ENCODE results near the gene OTUD5.

OTUD5 gene

GRCh38 chrX:48918301-48918642 lies 39.1 kb downstream of the OTUD5 start:
- Histone ChIP-seq H3K9me3 (ENCODE audit: severe bottlenecking) (peaks cover 10% of the 10 kb centered on the region), H3K27ac (peak overlapping the region; percentile 69), H3K4me3 (ENCODE audit: low read depth, low read length) (peak overlapping the region; percentile 60), H3K27me3 (ENCODE audit: insufficient read depth, low read depth, severe bottlenecking) (no peaks in the 10 kb centered on the region), H3K36me3 (no peaks in the 10 kb centered on the region; the same call in 1 of the 2 replicates)
- no peak for TF ChIP-seq CTCF (IDR thresholded peaks at IDR 0.05; ENCODE audit: low read depth, low read length)
- DNase-seq, result no peak

DNA sequence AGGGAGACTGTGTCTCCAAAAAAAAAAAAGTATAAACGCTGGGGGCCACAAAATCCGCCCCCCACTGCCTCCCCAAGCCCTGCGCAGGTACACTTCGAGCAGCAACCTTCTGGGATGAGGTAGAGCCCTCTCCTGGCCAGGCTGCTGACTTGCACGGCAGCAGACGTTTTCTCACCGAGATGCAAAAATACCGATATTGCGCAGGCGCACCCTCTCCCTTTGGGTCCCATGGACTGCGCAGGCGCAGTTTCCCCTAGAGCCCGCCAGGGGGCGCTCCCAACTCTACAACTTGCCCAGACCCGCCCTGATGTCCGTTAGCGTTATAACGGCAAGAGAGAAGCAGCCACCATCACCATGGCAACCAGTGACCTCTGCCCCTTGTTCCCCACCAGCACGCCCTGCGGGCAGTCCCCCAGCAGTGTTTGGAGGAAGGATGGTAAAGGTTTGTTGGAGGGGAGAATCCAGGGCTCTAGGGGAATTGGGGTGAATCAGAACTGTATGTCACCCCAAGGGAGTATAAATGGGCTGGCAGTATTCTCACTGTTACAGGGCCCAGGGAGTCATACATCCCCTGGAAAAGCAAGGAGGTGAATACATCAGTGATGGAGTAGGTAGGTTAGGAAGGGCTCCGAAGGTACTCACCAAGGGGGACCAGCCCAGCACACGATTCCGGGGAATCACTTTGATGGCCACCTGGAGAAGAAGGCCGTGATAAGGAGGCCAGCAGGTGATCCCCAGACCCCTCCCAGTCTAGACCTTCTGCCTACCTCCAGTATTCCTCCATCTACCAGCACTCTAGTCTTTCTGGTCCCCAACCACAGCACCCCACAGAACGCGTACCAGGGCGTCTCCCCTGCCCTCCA lies 40.0 kb downstream of the OTUD5 start:
- H3K9me3 ChIP-seq (ENCODE audit: severe bottlenecking), result peaks cover 10% of the 10 kb centered on the region
- peak; percentile 88 for DNase-seq
- peak; percentile 92 for TF ChIP-seq CTCF (IDR thresholded peaks at IDR 0.05; ENCODE audit: low read depth, low read length)
- no peaks in the 10 kb centered on the region for H3K27me3 ChIP-seq (ENCODE audit: insufficient read depth, low read depth, severe bottlenecking)
- H3K27ac ChIP-seq, result no peak overlapping the region; the same call in 1 of the 2 replicates
- H3K36me3 ChIP-seq, result no peaks in the 10 kb centered on the region; the same call in 1 of the 2 replicates
- H3K4me3 ChIP-seq (ENCODE audit: low read depth, low read length), result no peak overlapping the region

- Histone ChIP-seq H3K27me3 (ENCODE audit: insufficient read depth, low read depth, severe bottlenecking) (no peaks in the 10 kb centered on the region), H3K27ac (no peak overlapping the region), H3K36me3 (no peaks in the 10 kb centered on the region; the same call in 1 of the 2 replicates), H3K9me3 (ENCODE audit: severe bottlenecking) (peaks cover 10% of the 10 kb centered on the region), H3K4me3 (ENCODE audit: low read depth, low read length) (no peak overlapping the region)
- DNase-seq, result no peak
- TF ChIP-seq CTCF (IDR thresholded peaks at IDR 0.05; ENCODE audit: low read depth, low read length), result no peak
Observed at GRCh38 chrX:48914593-48915493, 42.6 kb downstream of the OTUD5 start.

DNA sequence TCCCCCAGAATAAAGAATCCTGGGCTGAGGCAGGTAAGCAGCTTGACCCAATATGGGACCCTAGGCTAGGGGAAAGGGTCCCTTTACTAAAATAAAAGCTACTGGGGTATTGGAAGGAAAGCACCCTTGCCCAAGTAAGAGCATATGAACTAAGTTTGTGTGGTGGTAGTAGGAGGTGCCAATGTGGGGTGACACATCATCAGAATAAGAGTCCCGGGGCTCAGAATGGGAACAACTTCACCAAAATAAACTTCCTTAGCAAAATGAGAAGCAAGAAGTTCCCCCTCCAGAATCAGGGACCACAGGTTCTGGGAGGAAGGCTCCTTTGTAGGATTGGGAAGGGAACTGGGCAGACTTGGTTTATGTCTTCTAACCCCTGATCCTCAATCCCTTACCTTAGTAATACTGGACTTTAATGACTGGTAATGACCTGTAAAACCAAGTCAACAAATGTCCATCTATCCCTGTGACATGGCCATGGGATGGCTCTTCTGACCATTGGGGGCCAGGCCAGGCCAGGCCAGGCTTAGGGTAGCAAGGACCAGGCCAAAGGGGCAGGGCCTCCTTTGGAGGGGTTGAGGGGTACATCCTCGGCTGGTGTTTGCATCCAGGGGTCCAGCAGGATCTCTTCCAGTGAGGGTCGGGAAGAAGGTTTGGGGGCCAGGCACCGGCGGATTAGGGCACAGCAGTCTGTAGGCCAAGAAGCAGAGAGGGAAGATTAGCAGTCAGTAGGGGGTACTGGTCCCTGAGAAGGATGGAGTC lies 43.6 kb downstream of the OTUD5 start:
- Histone ChIP-seq H3K36me3 (no peaks in the 10 kb centered on the region; the same call in 1 of the 2 replicates), H3K9me3 (ENCODE audit: severe bottlenecking) (peaks cover 10% of the 10 kb centered on the region), H3K27ac (no peak overlapping the region), H3K27me3 (ENCODE audit: insufficient read depth, low read depth, severe bottlenecking) (no peaks in the 10 kb centered on the region), H3K4me3 (ENCODE audit: low read depth, low read length) (no peak overlapping the region)
- TF ChIP-seq CTCF (IDR thresholded peaks at IDR 0.05; ENCODE audit: low read depth, low read length), result no peak
- no peak for DNase-seq

- DNase-seq, result peak; percentile 70
- Histone ChIP-seq H3K9me3 (ENCODE audit: severe bottlenecking) (no peaks in the 10 kb centered on the region), H3K4me3 (ENCODE audit: low read depth, low read length) (peak within 1 kb of the TSS; percentile 63), H3K36me3 (no peaks in the 10 kb centered on the region; the same call in 1 of the 2 replicates), H3K27ac (peak within 1 kb of the TSS; percentile 77), H3K27me3 (ENCODE audit: insufficient read depth, low read depth, severe bottlenecking) (no peaks in the 10 kb centered on the region)
- no peak for TF ChIP-seq CTCF (IDR thresholded peaks at IDR 0.05; ENCODE audit: low read depth, low read length)
Observed at GRCh38 chrX:48911412-48912182, 45.8 kb downstream of the OTUD5 start, which contains the start of gene SLC35A2. Gene SLC35A2 (minus strand): TSS chrX:48911646. CDS start chrX:48911636, 10 bp downstream.

All from WERI-Rb-1 (cell line).